ENCODE data around the gene PTPRM. TPM values are rescaled to one million over a fixed set of nuclear protein-coding genes. Genes with fewer than 3 reads are reported as not detected.

The PTPRM gene
- total and polyA plus RNA-seq, 3 donors from 2014 or later: 76.4 to 101 (median 94.6) TPM

DNA sequence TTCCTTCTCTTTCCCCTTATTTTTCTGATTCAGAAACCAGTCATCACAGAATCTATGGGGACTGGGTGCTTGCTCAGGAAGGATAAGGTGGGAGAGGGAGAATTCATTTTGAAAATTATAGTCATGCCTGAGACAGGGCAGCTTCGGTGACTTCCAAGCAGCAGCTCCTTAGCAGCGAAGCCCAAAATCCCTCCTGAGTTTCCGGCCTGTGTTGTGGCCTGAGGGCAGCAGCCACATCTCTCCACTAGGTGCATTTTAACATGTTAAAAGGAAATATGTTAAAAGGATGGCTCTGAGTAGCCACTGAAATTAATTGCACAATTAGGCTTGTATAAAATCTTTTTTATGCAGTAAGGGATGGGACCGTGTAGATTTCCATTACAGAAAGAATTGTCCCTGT is 835.1 kb downstream of the PTPRM start:
- Histone ChIP-seq H3K36me3 (ENCODE audit: low read depth, missing control alignments) (no peaks in the 10 kb centered on the region), H3K4me1 (no peaks in the 10 kb centered on the region), H3K9me3 (no peaks in the 10 kb centered on the region), H3K4me3 (no peak overlapping the region), H3K27ac (no peak overlapping the region), H3K27me3 (no peaks in the 10 kb centered on the region)
- 94 to 96% methylated on average over 4 of the region's 4 CpGs for WGBS, 2 donors
- no peak for DNase-seq
- intact Hi-C loops (cut with DNase I; ENCODE audit: low total_unique reads): no loop called here
- TF ChIP-seq, protein P1, sequence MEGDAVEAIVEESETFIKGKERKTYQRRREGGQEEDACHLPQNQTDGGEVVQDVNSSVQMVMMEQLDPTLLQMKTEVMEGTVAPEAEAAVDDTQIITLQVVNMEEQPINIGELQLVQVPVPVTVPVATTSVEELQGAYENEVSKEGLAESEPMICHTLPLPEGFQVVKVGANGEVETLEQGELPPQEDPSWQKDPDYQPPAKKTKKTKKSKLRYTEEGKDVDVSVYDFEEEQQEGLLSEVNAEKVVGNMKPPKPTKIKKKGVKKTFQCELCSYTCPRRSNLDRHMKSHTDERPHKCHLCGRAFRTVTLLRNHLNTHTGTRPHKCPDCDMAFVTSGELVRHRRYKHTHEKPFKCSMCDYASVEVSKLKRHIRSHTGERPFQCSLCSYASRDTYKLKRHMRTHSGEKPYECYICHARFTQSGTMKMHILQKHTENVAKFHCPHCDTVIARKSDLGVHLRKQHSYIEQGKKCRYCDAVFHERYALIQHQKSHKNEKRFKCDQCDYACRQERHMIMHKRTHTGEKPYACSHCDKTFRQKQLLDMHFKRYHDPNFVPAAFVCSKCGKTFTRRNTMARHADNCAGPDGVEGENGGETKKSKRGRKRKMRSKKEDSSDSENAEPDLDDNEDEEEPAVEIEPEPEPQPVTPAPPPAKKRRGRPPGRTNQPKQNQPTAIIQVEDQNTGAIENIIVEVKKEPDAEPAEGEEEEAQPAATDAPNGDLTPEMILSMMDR (IDR thresholded peaks at IDR 0.05): no peak
- no peak for TF ChIP-seq POLR2A (IDR thresholded peaks at IDR 0.05)

DNA sequence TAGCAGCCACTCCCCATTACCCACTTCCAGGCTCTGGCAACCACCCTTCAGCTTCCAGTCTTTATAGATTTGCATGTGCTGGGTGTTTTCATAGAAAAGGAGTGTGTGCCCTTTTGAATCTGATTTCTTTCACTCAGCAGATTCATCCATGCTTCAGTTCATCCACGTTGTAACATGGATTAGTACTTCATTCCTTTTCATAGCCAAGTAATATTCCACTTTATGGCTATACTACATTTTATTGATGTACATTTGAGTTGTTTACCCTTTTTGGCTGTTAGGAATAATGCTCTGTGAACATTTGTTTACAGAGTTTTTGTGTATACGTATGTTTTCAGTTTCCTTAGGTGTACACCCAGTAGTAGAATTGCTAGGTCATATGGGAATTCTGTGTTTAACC is 836.6 kb downstream of the PTPRM start:
- no peaks in the 10 kb centered on the region for H3K4me1 ChIP-seq
- no peak overlapping the region for H3K4me3 ChIP-seq
- WGBS, 2 donors: 98 to 100% methylated on average over 2 of the region's 2 CpGs
- no peak for DNase-seq
- no peaks in the 10 kb centered on the region for H3K27me3 ChIP-seq
- H3K36me3 ChIP-seq (ENCODE audit: low read depth, missing control alignments): no peaks in the 10 kb centered on the region
- H3K9me3 ChIP-seq: no peaks in the 10 kb centered on the region
- H3K27ac ChIP-seq: no peak overlapping the region
- intact Hi-C loops (cut with DNase I; ENCODE audit: low total_unique reads): no loop called here
- no peak for TF ChIP-seq POLR2A (IDR thresholded peaks at IDR 0.05)
- TF ChIP-seq, protein P1 (IDR thresholded peaks at IDR 0.05): no peak

- no peak overlapping the region for H3K27ac ChIP-seq
- WGBS, 2 donors: 82 to 83% methylated on average over 10 of the region's 10 CpGs
- no peaks in the 10 kb centered on the region for H3K27me3 ChIP-seq
- H3K36me3 ChIP-seq (ENCODE audit: low read depth, missing control alignments): no peaks in the 10 kb centered on the region
- H3K4me3 ChIP-seq: no peak overlapping the region
- no peak for DNase-seq
- TF ChIP-seq POLR2A (IDR thresholded peaks at IDR 0.05): no peak
- TF ChIP-seq, protein P1 (IDR thresholded peaks at IDR 0.05): no peak
- H3K4me1 ChIP-seq: no peaks in the 10 kb centered on the region
- H3K9me3 ChIP-seq: no peaks in the 10 kb centered on the region
- intact Hi-C loops (cut with DNase I; ENCODE audit: low total_unique reads): no loop called here
These were observed 839.2 kb downstream of the PTPRM start for GRCh38 chr18:8406186-8406867.

DNA sequence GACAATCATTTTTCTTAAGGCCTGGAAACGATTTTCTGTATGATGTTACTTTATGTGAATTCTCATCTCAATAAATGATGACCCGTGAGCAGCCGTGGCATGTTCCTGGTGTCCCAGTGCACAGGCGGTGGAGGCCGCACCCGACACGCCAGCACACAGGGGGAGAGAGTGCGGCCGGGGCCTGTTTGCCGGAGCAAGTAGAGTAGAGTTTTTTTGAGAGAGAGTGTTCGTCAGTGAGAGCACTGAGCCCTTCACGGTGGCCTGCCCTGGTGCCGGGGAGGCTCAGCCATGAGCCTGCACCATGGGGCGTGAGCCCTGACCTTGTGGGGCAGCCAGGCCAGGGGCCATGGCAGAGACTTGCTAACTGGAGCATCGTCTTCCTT is 839.7 kb downstream of the PTPRM start:
- no peaks in the 10 kb centered on the region for H3K4me1 ChIP-seq
- H3K4me3 ChIP-seq: no peak overlapping the region
- no peaks in the 10 kb centered on the region for H3K27me3 ChIP-seq
- no peaks in the 10 kb centered on the region for H3K36me3 ChIP-seq (ENCODE audit: low read depth, missing control alignments)
- DNase-seq: no peak
- H3K9me3 ChIP-seq: no peaks in the 10 kb centered on the region
- 86 to 88% methylated on average over 9 to 15 of the region's 15 CpGs for WGBS, 2 donors
- H3K27ac ChIP-seq: no peak overlapping the region
- intact Hi-C loops (cut with DNase I; ENCODE audit: low total_unique reads): no loop called here
- TF ChIP-seq, protein P1 (IDR thresholded peaks at IDR 0.05): no peak
- TF ChIP-seq POLR2A (IDR thresholded peaks at IDR 0.05): no peak

DNA sequence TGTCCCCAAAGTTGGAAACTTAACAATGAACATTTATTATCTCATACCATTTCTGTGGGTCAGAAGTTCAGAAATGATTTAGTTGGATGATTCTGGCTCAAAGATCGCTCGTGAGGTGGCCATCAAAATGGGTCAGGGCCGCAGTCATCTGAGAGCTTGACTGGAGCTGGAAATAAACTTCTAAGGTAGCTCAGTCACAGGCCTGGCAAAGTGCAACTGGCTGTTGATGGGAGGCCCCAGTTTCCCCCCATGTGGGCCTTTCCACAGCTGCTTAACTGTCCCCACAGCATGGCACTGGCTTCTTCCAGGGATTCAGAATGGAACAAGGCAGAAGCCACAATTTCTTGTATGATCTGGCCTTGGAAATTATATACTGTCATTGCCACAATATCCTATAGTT is 842.0 kb downstream of the PTPRM start:
- 86 to 100% methylated on average over 3 of the region's 3 CpGs for WGBS, 2 donors
- intact Hi-C loops (cut with DNase I; ENCODE audit: low total_unique reads): no loop called here
- TF ChIP-seq, protein P1 (IDR thresholded peaks at IDR 0.05): no peak

More for the DNA sequence above, 842.0 kb downstream of the PTPRM start:
- Histone ChIP-seq H3K27ac (no peak overlapping the region), H3K9me3 (no peaks in the 10 kb centered on the region), H3K4me3 (no peak overlapping the region), H3K27me3 (no peaks in the 10 kb centered on the region), H3K36me3 (ENCODE audit: low read depth, missing control alignments) (no peaks in the 10 kb centered on the region), H3K4me1 (no peaks in the 10 kb centered on the region)
- DNase-seq: no peak
